BJ (cell line): ENCODE data around the gene LMO1. TPM values are rescaled to one million over a fixed set of nuclear protein-coding genes. Genes with fewer than 3 reads are reported as not detected.

Experiments used
- CTCF ChIA-PET: fragments of 350-600 bp; formaldehyde crosslinking; extraction: SDS; loops from one replicate; lab custom pipeline; 2021; ENCODE audit warnings: antibody characterized with exemption, inconsistent platforms; lab: Yijun Ruan, JAX
- POLR2A ChIA-PET: fragments of 300-600 bp; sonication (Branson Sonifier 250); formaldehyde crosslinking; extraction: SDS; loops from one replicate; lab custom pipeline; 2021; ENCODE audit warnings: antibody characterized with exemption; lab: Charles Lee
- DNase-seq: peaks from one replicate; pipeline ENCODE4 v3.0.0-alpha.2; 2011; ENCODE audit warnings: low read depth
- H3K27me3 ChIP-seq: 2 replicates; pipeline ENCODE4 v1.6.0; 2011; ENCODE audit warnings: low read length; ENCODE audit not compliant: control insufficient read depth, insufficient read depth
- H3K36me3 ChIP-seq: 2 replicates; pipeline ENCODE4 v1.5.1; 2011; ENCODE audit warnings: low read length; ENCODE audit not compliant: control insufficient read depth, insufficient read depth
- H3K4me3 ChIP-seq: 2 replicates; pipeline ENCODE4 v1.5.1; 2011; ENCODE audit warnings: low read depth, mild to moderate bottlenecking, control low read depth, low read length
- polyA plus RNA-seq: library from polyadenylated mRNA; depleted of rRNA; stranded (reverse); fragments of >200 nt; gene quantifications from 2 replicates; pipeline ENCODE4 v1.2.3, GENCODE V29; 2011
- TF ChIP-seq, protein P1 (sequence below): IDR thresholded peaks from 2 replicates; pipeline ENCODE4 v1.5.1; 2011; ENCODE audit warnings: low read depth, mild to moderate bottlenecking, control low read depth, inconsistent platforms, low read length, moderate library complexity; ENCODE audit not compliant: insufficient read depth

Gene LMO1
- polyA plus RNA-seq, 1 experiment: not detected

DNA sequence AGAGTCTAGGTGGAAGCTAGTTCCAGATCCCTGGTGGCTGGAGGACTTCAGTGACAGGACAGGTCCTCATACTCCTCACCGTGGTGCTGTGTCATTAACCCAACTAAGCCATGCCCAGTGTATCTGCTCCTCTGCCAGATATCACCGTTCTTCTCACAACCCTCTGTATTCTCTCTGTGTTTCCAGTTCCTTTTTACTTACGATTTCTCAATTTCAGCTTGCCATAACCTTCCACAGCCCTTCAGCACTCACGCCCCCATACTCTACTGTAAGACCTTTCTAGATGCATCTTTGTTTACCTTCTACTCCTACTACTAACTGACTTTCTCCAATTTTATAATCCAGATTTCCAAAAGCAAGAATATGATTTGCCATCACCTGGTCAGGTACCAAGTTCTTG lies 68.7 kb downstream of the LMO1 start:
- peaks cover 2% of the 10 kb centered on the region; the same call in 1 of the 2 replicates for H3K27me3 ChIP-seq
- H3K4me3 ChIP-seq: no peak overlapping the region
- H3K36me3 ChIP-seq: no peaks in the 10 kb centered on the region
- ChIA-PET POLR2A (no interaction called here), CTCF (interaction anchor here (1.1 to 2.6 kb wide), 6 partner anchors 9 to 765 kb away, joined by 3 to 9 read pairs (median 6); partner anchors contain the start of gene LMO1)
- TF ChIP-seq, protein P1, sequence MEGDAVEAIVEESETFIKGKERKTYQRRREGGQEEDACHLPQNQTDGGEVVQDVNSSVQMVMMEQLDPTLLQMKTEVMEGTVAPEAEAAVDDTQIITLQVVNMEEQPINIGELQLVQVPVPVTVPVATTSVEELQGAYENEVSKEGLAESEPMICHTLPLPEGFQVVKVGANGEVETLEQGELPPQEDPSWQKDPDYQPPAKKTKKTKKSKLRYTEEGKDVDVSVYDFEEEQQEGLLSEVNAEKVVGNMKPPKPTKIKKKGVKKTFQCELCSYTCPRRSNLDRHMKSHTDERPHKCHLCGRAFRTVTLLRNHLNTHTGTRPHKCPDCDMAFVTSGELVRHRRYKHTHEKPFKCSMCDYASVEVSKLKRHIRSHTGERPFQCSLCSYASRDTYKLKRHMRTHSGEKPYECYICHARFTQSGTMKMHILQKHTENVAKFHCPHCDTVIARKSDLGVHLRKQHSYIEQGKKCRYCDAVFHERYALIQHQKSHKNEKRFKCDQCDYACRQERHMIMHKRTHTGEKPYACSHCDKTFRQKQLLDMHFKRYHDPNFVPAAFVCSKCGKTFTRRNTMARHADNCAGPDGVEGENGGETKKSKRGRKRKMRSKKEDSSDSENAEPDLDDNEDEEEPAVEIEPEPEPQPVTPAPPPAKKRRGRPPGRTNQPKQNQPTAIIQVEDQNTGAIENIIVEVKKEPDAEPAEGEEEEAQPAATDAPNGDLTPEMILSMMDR: no peak
- no peak for DNase-seq

DNA sequence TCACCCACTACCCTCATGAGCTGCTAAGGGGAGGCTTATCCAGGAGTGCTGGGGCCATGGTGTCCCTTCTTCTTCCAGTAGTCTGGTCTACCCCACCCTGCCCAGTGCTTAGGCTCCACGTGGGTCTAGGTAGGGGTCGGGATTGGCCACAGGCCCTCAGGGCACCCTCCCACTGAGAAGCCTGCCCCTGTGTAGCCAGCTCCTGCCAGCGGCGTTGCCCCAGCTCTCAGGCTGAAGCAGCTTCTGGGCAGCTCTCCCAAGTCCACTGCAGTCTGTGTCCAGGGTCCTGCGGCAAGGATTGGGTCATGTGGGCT lies 70.8 kb downstream of the LMO1 start:
- Histone ChIP-seq H3K4me3 (no peak overlapping the region), H3K36me3 (no peaks in the 10 kb centered on the region), H3K27me3 (peaks cover 3% of the 10 kb centered on the region; the same call in 1 of the 2 replicates)
- DNase-seq: no peak
- TF ChIP-seq, protein P1: no peak
- POLR2A ChIA-PET: interaction anchor here (1.1 kb wide), 1 partner anchor 767 kb away, joined by 3 read pairs; no protein-coding TSS in a partner anchor
- CTCF ChIA-PET: interaction anchor here (0.6 to 2.2 kb wide), 27 partner anchors 8 to 378 kb away, joined by 3 to 21 read pairs (median 3); partner anchors contain the start of gene LMO1

DNA sequence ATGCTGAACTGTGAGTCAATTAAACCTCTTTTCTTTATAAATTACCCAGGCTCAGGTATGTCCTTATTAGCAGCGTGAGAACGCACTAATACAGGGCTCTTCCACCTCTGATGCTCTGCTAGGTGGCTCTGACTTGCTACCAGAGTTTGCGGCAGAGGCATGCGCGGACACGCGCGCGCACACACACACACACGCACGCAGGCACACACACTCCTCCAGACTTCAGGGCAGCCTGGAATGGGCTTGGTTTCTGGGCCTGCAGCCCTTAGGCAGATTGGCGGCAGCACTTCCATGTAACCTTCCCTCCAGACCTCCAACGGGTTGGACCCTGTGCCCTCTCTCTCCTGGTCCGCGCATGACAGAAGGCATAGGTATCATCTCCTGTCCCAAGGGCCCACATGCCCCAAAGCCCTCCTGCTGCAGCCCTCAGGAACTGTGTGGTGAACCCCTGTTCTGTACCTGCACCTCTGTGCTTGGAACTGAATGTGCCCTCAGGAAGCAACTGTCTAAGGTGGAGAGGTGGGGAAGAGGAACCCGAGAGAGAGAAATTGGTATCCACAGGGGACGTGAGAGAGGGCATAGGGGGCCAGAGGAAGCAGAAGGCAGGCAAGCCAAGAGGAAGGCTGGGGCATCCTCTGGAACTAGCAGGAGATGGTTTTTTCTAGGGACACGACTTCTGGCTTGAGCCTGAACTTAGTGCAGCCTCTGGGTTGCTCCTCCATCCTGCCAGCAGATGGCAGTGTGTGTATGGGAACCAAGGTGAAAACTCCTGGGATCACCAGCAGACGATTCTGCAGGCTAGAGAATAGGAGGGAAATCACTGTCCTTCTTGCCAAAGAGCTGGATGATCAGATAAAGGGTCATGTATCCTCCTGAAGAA lies 71.4 kb downstream of the LMO1 start:
- Histone ChIP-seq H3K27me3 (peaks cover 3% of the 10 kb centered on the region; the same call in 1 of the 2 replicates), H3K36me3 (no peaks in the 10 kb centered on the region), H3K4me3 (no peak overlapping the region)
- DNase-seq: peak; percentile 3
- ChIA-PET POLR2A (interaction anchor here (1.1 kb wide), 1 partner anchor 767 kb away, joined by 3 read pairs; no protein-coding TSS in a partner anchor), CTCF (interaction anchor here (0.6 to 2.2 kb wide), 24 partner anchors 8 to 379 kb away, joined by 3 to 21 read pairs (median 4); partner anchors contain the start of gene LMO1)
- TF ChIP-seq, protein P1: peak; percentile 93

DNA sequence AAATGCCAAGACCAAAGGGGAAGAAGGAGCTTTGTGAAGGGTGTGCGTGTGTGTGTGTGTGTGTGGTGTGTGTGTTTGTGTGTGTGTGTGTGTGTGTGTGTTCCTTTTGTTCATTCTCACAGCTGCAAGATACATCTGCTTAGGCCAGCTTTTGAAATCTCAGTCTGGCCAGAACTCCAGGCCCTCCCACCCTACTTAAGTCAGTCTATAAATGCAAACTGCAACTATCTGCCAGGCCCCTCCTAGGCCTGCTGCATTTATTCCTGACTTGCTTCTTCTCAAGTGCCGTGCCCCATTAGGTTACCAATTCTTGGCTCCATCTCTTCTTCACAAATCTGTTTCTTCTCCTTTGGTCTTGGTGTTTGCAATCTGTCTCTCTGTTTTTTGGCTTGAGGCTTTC lies 73.2 kb downstream of the LMO1 start:
- Histone ChIP-seq H3K36me3 (no peaks in the 10 kb centered on the region), H3K27me3 (peaks cover 3% of the 10 kb centered on the region; the same call in 1 of the 2 replicates), H3K4me3 (no peak overlapping the region)
- POLR2A ChIA-PET: no interaction called here
- TF ChIP-seq, protein P1: no peak
- DNase-seq: no peak
- CTCF ChIA-PET: interaction anchor here (0.6 to 2.5 kb wide), 8 partner anchors 10 to 377 kb away, joined by 3 to 13 read pairs (median 4); partner anchors contain the start of gene LMO1

DNA sequence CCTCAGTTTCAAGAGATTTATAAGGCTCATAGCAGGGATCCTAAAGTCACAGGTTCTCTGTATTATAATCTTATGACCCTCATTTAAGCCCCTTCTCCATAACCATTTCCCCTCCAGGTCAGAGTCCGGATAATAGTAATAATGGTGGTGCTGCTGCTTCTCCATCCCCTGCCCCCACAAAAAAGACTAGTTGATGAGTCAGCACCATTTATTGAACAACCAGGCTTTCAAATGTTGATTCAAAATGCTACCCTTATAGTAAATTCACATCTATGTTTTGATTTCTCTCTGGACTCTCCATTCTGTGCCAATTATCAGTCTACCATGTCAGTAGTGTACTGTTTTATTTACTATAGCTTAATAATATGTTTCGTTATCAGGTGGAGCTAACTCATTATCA lies 77.2 kb downstream of the LMO1 start:
- POLR2A ChIA-PET: no interaction called here
- Histone ChIP-seq H3K4me3 (no peak overlapping the region), H3K36me3 (no peaks in the 10 kb centered on the region), H3K27me3 (0 out of 2 replicates have a peak, but pooled peaks cover 2% of the 10 kb centered on the region)
- no peak for DNase-seq
- TF ChIP-seq, protein P1: no peak
- CTCF ChIA-PET: interaction anchor here (1.3 kb wide), 1 partner anchor 9 kb away, joined by 3 read pairs; no protein-coding TSS in a partner anchor
